ENCODE results near the gene DNAJC4.
A peak's percentile ranks its signal among the peaks of the same experiment; 100 is the strongest.

DNAJC4 gene

GRCh38 chr11:64249563-64250414, 19.4 kb downstream of the DNAJC4 start:
- no peaks in the 10 kb centered on the region for H3K9me3 ChIP-seq (ENCODE audit: control insufficient read depth, low read depth, low read length)
- H3K36me3 ChIP-seq (ENCODE audit: control insufficient read depth, low read depth, low read length), result peaks cover 3% of the 10 kb centered on the region
- H3K27me3 ChIP-seq (ENCODE audit: control insufficient read depth, insufficient read depth, low read length), result no peaks in the 10 kb centered on the region
- peak overlapping the region; percentile 50 for H3K9ac ChIP-seq (ENCODE audit: low read length)
- peaks cover 36% of the 10 kb centered on the region for H3K4me1 ChIP-seq (ENCODE audit: control insufficient read depth, low read depth, low read length)
- peak overlapping the region; percentile 82 for H3K27ac ChIP-seq (ENCODE audit: low read length)
- H3K4me3 ChIP-seq (ENCODE audit: low read length), result peak overlapping the region; percentile 94

GRCh38 chr11:64250415-64251015, 20.2 kb downstream of the DNAJC4 start:
- H3K9ac ChIP-seq (ENCODE audit: low read length), result peak overlapping the region; percentile 50
- H3K9me3 ChIP-seq (ENCODE audit: control insufficient read depth, low read depth, low read length), result no peaks in the 10 kb centered on the region
- H3K36me3 ChIP-seq (ENCODE audit: control insufficient read depth, low read depth, low read length), result peaks cover 10% of the 10 kb centered on the region
- H3K27ac ChIP-seq (ENCODE audit: low read length), result peak overlapping the region; percentile 16
- peaks cover 36% of the 10 kb centered on the region for H3K4me1 ChIP-seq (ENCODE audit: control insufficient read depth, low read depth, low read length)
- H3K27me3 ChIP-seq (ENCODE audit: control insufficient read depth, insufficient read depth, low read length), result no peaks in the 10 kb centered on the region
- H3K4me3 ChIP-seq (ENCODE audit: low read length), result peak overlapping the region; percentile 94

GRCh38 chr11:64251016-64251752, 20.8 kb downstream of the DNAJC4 start, which contains the start of gene PLCB3:
Gene PLCB3 (plus strand): TSS chr11:64251530. CDS start chr11:64251650, 120 bp downstream.
- Histone ChIP-seq H3K36me3 (ENCODE audit: control insufficient read depth, low read depth, low read length) (peaks cover 17% of the 10 kb centered on the region), H3K4me3 (ENCODE audit: low read length) (peak within 1 kb of the TSS; percentile 94), H3K27ac (ENCODE audit: low read length) (peak within 1 kb of the TSS; percentile 16), H3K9me3 (ENCODE audit: control insufficient read depth, low read depth, low read length) (no peaks in the 10 kb centered on the region), H3K4me1 (ENCODE audit: control insufficient read depth, low read depth, low read length) (peaks cover 36% of the 10 kb centered on the region), H3K9ac (ENCODE audit: low read length) (peak within 1 kb of the TSS; percentile 68), H3K27me3 (ENCODE audit: control insufficient read depth, insufficient read depth, low read length) (no peaks in the 10 kb centered on the region)

GRCh38 chr11:64251753-64252002, 21.3 kb downstream of the DNAJC4 start:
- peaks cover 22% of the 10 kb centered on the region for H3K36me3 ChIP-seq (ENCODE audit: control insufficient read depth, low read depth, low read length)
- no peaks in the 10 kb centered on the region for H3K9me3 ChIP-seq (ENCODE audit: control insufficient read depth, low read depth, low read length)
- no peaks in the 10 kb centered on the region for H3K27me3 ChIP-seq (ENCODE audit: control insufficient read depth, insufficient read depth, low read length)
- peaks cover 36% of the 10 kb centered on the region for H3K4me1 ChIP-seq (ENCODE audit: control insufficient read depth, low read depth, low read length)
- H3K9ac ChIP-seq (ENCODE audit: low read length), result peak overlapping the region; percentile 68
- H3K4me3 ChIP-seq (ENCODE audit: low read length), result peak overlapping the region; percentile 82
- no peak overlapping the region for H3K27ac ChIP-seq (ENCODE audit: low read length)

GRCh38 chr11:64252003-64252872, 21.9 kb downstream of the DNAJC4 start:
- Histone ChIP-seq H3K36me3 (ENCODE audit: control insufficient read depth, low read depth, low read length) (peaks cover 22% of the 10 kb centered on the region), H3K9me3 (ENCODE audit: control insufficient read depth, low read depth, low read length) (no peaks in the 10 kb centered on the region), H3K4me3 (ENCODE audit: low read length) (peak overlapping the region; percentile 82), H3K27ac (ENCODE audit: low read length) (no peak overlapping the region), H3K4me1 (ENCODE audit: control insufficient read depth, low read depth, low read length) (peaks cover 36% of the 10 kb centered on the region), H3K27me3 (ENCODE audit: control insufficient read depth, insufficient read depth, low read length) (no peaks in the 10 kb centered on the region), H3K9ac (ENCODE audit: low read length) (peak overlapping the region; percentile 68)

- Histone ChIP-seq H3K4me3 (ENCODE audit: low read length) (peak overlapping the region; percentile 82), H3K4me1 (ENCODE audit: control insufficient read depth, low read depth, low read length) (peaks cover 30% of the 10 kb centered on the region), H3K27ac (ENCODE audit: low read length) (no peak overlapping the region), H3K9ac (ENCODE audit: low read length) (peak overlapping the region; percentile 68), H3K9me3 (ENCODE audit: control insufficient read depth, low read depth, low read length) (no peaks in the 10 kb centered on the region), H3K27me3 (ENCODE audit: control insufficient read depth, insufficient read depth, low read length) (no peaks in the 10 kb centered on the region), H3K36me3 (ENCODE audit: control insufficient read depth, low read depth, low read length) (peaks cover 25% of the 10 kb centered on the region)
These were observed 22.7 kb downstream of the DNAJC4 start for GRCh38 chr11:64253043-64253442.

GRCh38 chr11:64253481-64253880, 23.1 kb downstream of the DNAJC4 start:
- Histone ChIP-seq H3K9me3 (ENCODE audit: control insufficient read depth, low read depth, low read length) (no peaks in the 10 kb centered on the region), H3K36me3 (ENCODE audit: control insufficient read depth, low read depth, low read length) (peaks cover 28% of the 10 kb centered on the region), H3K4me1 (ENCODE audit: control insufficient read depth, low read depth, low read length) (peaks cover 26% of the 10 kb centered on the region), H3K27ac (ENCODE audit: low read length) (no peak overlapping the region), H3K9ac (ENCODE audit: low read length) (no peak overlapping the region), H3K4me3 (ENCODE audit: low read length) (no peak overlapping the region), H3K27me3 (ENCODE audit: control insufficient read depth, insufficient read depth, low read length) (no peaks in the 10 kb centered on the region)

- Histone ChIP-seq H3K9ac (ENCODE audit: low read length) (no peak overlapping the region), H3K4me1 (ENCODE audit: control insufficient read depth, low read depth, low read length) (peaks cover 17% of the 10 kb centered on the region), H3K27me3 (ENCODE audit: control insufficient read depth, insufficient read depth, low read length) (no peaks in the 10 kb centered on the region), H3K9me3 (ENCODE audit: control insufficient read depth, low read depth, low read length) (no peaks in the 10 kb centered on the region), H3K4me3 (ENCODE audit: low read length) (no peak overlapping the region), H3K36me3 (ENCODE audit: control insufficient read depth, low read depth, low read length) (peaks cover 32% of the 10 kb centered on the region), H3K27ac (ENCODE audit: low read length) (no peak overlapping the region)
These were observed 24.0 kb downstream of the DNAJC4 start for GRCh38 chr11:64254326-64254725.

- Histone ChIP-seq H3K4me3 (ENCODE audit: low read length) (no peak overlapping the region), H3K27ac (ENCODE audit: low read length) (no peak overlapping the region), H3K4me1 (ENCODE audit: control insufficient read depth, low read depth, low read length) (peaks cover 7% of the 10 kb centered on the region), H3K9me3 (ENCODE audit: control insufficient read depth, low read depth, low read length) (no peaks in the 10 kb centered on the region), H3K27me3 (ENCODE audit: control insufficient read depth, insufficient read depth, low read length) (no peaks in the 10 kb centered on the region), H3K9ac (ENCODE audit: low read length) (no peak overlapping the region), H3K36me3 (ENCODE audit: control insufficient read depth, low read depth, low read length) (peaks cover 42% of the 10 kb centered on the region)
These were observed 25.1 kb downstream of the DNAJC4 start for GRCh38 chr11:64255135-64256128.

GRCh38 chr11:64256300-64256699, 26.0 kb downstream of the DNAJC4 start:
- peaks cover 46% of the 10 kb centered on the region for H3K36me3 ChIP-seq (ENCODE audit: control insufficient read depth, low read depth, low read length)
- no peak overlapping the region for H3K27ac ChIP-seq (ENCODE audit: low read length)
- no peaks in the 10 kb centered on the region for H3K9me3 ChIP-seq (ENCODE audit: control insufficient read depth, low read depth, low read length)
- no peak overlapping the region for H3K9ac ChIP-seq (ENCODE audit: low read length)
- no peak overlapping the region for H3K4me3 ChIP-seq (ENCODE audit: low read length)
- peaks cover 4% of the 10 kb centered on the region for H3K4me1 ChIP-seq (ENCODE audit: control insufficient read depth, low read depth, low read length)
- no peaks in the 10 kb centered on the region for H3K27me3 ChIP-seq (ENCODE audit: control insufficient read depth, insufficient read depth, low read length)
